Inflammatory macrophage treated with lipopolysaccharide for 1 hour (primary cell): Measurements from ENCODE around the gene ESRP2.

Experiments used
- DNase-seq, 2 donors: peaks; one replicate each; pipeline ENCODE4 v3.0.0-alpha.2; 2020 to 2022

The ESRP2 gene

DNA sequence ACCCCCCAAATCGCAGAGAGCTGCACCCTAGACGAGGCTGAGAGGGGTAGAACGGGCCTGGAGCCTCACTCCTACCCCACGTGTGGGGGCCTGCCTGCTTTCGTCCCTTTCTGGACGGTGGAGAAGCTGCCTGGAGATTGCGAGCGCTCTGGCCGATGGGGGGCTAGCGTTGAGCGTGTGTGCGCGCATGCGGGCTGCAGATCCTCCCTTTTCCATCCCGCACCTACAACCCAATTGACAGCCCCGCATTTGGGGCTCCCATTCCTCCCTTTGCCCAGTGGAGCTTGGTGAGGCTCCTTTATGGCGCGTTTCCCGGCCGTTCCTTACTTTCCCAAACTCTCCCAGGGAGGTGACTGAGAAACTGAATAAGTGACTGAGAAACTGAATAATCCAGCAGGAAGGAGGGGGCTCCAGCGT, 907 bp upstream of the ESRP2 start:
- DNase-seq = no peak

DNA sequence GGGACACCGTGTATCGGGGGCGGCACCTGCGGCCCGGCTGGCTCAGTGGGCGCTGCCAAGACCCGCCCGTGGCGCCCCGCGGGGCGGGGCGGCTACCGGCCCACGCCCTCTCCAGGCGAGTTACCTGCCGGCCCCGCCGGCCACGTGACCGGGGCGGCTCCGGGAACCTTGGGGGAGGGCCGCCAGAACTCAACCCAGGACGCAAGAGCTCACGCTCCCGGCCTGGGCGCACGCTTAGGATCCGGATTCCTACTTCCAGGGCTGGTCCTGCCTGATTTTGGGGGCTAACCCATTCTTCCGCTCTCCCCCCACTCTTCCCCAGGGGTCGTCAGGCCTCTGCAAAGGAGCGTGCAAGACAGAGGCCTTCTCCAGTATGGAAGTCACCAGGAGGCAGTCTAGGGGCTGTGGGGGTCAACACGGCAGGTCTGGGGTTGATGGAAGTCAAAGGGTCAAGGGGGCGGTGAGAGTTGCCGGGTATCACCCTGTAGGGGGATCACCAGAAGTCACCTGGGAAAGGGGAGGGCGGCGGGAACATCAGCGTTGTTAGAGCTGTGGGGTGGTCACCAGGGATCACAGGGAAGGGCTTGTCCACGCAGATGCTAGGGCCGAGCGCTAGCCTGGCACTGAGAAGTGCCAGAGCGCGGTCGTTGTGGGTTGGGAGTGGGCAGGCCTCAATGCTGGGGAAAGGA, 354 bp upstream of the ESRP2 start:
- DNase-seq = no peak

DNA sequence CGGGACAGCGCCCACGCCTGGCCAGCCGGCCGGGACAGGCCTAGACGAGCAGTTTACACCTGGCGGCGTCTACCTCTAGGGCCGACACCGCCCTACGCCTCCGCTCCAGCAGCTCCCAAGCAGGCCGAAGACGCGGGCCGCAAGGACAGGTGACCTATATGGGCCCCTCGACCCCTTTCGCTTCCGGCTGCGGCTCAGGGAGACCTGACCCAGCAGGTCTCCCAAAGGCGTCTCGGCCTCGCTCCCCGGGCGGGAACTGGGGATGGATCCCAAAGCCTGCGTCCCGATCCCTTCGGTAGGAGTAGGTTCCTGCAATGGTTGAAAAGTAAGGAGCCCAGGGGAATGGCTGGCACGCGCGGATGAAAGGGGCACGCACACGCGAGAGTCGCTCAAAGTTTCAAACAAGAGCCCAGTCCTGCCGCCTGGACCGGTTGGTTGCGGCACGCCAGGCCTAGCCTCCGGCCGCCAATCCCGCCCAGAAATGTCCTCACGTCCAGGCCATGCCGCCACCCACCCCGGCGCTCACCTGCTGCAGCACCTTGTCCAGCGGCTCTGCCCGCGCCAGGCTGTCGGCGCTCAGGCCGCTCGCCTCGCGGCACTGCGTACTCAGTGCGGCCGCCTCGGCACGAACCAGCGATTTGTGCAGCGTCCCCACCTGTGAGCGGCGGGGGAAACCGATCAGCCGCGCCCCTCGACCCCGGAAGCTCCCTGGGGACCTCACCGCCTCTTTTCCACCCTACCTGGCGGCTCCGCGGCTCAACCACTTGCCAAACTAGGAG, 630 bp downstream of the ESRP2 start:
- no peak for DNase-seq

DNA sequence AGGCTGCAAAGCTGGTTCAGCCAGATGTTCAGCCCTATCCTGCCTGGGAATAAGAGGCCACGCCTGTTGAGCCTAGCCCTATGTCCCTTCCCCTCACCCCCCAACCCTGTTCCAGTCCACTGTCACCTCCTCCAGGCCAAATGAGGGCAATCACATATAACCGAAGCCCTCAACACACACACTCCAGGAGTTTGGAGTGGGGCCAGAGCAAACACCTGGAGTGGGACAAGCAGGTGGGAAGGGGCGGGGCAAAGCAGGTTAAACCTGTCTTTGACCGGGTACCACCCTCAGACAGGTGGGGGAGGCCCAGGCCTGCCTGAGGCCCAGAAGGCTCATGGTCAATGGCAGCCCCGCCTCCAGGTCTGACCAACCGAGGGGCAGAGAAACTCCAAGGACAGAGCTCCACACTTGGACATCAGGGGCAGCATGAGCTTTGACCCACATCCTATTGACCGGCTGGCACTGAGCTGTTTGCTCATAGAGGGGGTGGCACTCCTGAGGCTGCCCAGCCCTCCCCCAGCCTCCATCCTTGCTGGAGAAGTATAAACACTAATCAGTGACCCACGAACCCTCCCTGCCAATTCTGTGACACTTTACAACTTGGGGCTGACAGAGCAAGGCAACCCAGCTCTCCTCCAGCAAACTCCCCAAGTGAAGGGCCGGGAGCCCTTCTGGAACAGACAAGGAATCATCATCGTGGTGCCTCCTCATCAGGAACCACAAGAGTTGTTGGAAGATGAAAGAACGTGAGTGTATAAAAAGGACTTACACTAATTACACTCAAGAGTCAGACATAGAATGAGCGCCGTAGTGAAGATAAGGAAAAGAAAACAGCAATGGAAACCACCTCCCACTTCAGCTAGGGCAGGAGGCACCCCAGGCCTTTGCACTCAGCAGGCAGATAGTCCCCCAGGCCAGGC, 1.5 kb downstream of the ESRP2 start:
- no peak for DNase-seq

DNA sequence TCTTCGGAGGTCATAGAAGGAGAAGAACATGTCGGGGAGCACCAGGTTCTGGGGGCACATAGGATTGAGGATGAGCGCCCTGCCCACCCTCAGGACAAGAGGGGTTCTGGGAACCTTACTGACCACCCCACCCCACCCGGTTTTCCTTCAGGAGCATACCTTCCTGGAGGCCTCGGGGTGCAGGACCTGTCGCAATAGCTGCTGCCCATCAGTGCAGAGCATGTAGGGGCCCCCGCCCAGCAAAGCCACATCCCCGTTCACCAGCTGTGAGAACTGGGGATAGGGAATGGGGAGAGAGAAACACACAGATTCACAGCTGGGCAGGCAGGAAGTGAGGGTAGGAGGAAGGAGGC, 2.1 kb downstream of the ESRP2 start:
- no peak for DNase-seq

DNA sequence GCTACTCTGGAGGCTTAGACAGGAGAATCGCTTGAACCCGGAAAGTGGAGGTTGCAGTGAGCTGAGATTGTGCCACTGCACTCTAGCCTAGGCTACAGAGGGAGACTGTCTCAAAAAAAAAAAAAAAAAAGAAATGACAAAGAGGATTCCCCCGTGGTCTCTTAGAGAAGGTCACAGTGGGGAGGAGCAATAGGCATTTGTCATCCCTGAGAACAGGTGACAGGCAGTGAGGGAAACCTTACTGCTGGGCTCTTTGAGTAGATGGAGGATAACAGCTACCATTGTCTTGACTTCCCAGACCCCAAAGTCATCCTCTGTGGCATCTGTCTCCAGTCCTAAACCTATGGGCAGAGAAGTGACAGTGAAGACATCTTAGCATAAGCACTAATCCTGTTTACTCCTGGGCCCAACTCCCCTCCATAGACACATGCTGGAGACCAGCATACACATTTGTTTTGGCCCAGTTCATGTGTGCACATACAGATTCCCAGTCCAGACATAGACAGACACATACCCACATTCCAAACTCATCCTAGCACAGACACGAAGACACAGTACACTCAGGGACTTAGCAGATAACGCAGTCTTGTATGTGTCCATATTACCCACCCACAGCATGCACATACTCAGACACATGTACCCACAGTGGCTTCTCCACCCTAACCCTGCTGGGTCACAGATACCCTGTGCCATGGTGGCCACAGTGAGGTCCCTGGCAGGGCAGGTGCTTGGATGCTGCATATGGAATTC, 2.7 kb downstream of the ESRP2 start:
- DNase-seq = no peak

DNA sequence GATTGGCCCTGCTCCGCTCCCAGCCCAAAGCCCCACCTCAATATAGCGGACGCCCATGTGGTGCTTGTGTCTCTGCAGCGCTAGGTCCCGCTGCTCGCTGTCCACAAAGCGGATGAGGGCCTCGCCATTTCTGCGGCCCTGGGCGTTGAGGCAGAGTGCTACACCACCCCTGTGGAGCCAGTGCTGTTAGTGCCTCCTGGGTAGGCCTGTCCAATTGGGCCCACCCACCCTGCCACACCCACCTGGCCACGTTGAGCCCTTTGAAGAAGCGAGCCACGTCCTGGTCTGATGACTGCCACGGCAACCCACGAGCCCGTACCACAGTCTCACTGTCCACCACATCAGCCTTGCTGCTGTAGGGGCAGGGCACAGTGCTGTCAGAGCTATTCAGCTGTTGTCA, 3.6 kb downstream of the ESRP2 start:
- DNase-seq = no peak

DNA sequence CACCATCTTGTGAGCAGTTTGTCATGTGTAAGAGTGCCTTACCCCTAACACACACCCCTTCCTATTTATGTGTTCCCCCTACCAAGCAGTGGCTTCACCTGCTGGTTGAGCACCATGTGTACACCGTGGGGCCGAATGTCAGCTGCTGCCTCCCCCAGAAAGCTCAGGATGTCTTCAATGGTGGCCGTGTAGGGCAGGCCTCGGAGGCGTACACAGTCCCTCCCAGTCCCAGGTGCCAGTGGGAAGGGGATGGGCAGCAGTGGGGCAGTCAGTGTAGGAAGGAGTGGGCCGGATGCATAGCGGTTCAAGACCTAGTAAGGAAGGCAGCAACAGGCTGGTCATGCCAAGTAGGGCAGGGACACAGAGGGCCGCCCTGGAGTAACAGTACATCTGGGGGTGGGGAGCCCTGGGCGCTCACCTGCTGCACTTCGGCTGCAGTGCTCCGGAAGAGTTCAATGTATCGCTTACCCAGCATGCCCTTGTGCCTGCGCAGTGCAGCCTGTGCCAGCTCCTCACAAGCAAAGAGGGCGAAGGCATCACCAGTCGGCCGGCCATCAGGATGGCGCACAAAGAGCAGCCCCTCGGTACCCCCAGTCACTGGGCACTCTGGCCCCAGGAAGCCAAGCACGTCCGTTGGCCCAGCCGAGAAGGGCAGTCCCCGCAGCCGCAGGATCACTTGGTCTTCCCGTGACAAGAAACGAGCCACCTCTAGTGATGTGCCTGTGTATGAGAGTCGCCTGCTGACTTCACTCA, 4.4 kb downstream of the ESRP2 start:
- DNase-seq = no peak

DNA sequence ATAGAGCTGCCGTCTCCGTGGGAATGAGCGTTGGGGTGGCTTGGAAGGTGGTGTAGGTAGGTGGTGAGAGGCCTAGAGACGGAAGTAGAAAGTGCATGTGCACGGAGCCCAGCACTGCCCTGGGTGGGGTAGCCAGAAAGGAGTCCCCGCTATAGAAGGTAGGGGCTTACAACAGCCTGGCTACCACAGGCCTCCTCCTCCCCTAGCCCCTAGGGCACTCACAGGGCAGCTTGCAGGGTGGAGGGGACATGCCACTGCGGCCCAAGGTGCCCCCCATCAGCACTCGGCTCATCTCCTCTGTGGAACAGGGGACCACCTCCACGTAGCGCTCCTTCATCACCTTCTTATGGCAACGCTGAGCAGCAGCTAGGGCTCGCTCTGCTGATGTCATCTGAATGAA, 5.0 kb downstream of the ESRP2 start:
- DNase-seq = no peak

DNA sequence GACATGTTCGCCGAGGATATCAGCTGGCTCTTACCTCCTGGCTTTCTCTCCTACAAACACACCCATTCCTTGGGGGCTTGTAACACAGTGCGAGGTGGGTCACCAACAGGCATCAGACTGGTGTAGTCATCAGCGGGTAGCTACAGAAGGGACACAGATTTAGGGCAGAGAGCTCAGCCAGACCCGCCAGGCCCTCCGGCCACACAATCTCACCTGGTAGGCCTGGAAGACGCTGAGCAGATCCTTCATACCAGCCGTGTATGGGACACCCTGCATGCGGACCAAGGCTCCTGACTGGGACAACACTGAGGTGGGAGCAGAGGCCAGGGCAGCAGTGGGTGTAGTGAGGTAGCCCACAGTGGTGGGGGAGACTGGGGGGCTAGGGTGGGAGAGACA, 5.8 kb downstream of the ESRP2 start:
- DNase-seq = no peak

DNA sequence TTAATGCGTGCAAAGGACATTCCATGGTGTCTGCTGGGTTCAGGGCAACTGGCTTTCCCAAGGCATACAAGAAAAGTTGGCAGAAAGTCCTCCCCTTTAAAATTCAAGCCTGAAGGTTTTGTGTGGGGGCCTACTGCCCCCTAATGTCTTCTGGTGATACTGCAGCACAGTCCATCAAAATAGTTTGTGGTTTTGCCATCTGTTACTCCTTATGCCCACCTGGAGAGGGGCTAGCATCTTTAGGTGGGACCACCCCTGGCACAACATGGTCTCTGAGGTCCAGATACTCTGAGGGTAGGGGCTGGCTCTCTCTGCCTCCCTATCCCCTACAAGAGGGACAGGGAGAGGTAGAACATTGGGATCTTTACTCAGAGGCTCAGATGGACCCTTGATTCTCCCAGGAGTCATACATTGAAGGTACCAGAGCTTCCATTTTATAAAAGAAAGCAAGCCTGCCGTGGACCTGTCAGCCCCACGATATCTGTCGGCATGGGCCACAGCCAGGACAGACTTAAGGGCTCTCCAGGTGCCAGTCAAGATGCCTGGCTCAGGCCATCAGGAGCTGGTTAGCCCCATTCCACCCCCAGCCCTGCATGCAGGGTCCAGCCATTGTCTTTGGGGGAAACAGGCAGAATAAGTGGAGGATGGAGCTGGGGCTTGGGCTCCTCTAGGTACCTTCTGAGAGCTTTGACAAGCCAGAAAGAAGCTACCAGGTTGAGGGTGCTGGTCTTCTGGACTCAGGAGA, 6.3 kb downstream of the ESRP2 start:
- DNase-seq = peak in 1 of 2 donors; percentile 67

DNA sequence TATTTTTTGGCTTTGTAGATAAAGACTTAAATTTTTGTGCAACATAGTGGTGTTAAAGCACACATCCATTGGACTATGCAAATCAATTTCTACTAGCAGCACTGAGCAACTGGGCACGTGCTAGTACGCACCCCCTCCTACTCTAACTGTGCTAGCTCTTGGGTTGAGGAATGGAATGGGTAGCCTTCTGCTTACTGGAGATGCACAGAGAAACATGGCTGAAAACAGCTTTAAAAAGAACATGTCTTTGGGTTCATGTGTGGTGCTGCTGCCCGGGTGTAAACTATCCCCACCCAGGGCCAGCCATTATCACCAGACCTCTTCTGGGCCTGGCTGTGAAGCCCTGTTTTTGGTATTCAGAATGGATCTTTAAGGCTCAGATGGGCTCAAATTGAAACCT, 7.3 kb downstream of the ESRP2 start:
- no peak for DNase-seq

DNA sequence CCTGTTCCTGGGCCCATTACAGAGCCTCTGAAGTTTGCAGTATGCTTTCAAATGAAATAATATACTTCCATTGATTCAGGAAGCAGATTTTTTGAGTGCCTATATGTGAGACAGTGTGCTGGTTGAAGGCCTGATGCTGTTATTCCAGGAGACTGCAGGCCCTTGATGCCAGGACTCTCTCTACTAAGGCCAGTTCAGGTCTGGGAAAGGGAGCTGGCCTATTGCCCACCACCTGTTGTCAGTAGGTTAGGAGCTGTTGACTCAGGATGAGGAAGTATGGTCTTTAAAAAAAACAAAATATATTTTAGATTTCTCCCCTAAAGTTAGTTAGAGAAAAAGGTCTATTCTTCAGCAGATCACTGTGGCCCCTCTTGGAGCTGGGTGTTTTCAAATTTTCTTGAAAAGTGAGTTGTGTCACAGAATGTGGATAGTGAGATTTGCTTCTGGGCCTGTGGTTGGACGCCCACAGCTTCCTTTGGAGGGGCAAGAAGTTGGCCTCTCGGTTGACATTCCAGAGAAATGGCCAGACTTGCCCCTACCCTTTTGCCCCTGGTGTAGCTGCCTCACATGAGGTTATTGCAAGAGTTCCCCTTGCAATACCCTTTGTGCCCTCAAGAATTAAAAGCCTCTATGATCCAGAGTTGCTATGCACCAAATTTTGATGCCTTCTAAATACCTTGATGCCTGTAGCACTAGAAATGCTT, 7.9 kb downstream of the ESRP2 start:
- no peak for DNase-seq

DNA sequence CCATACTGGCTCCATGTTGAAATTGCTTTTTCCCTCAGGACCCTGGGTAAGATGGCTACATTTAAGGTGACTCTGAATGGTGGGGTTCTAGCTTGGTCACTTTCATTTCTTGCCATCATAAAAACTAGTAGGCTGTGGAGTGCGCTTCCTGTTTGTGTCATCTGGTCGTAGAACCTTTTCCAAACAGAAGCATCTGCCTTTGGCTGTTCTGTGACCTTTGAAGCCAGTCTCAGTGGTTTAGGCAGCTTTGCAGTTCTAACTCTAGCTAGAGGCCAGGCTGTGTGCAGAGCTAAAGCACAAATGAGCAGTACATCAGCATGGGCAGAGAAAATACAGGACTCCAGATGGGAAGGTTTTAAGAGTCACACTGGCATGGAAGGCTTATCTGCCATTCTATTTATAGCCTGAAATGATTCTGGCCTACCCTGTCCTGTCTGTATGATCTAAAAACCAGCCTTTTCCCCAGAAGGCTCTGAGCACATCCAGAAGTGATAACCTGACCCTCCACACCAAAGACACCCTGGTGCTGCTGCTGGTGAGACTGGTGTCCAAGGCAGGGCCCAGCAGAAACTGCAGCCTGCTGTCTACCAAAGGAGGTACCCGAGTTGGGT, 8.6 kb downstream of the ESRP2 start:
- DNase-seq = no peak

DNA sequence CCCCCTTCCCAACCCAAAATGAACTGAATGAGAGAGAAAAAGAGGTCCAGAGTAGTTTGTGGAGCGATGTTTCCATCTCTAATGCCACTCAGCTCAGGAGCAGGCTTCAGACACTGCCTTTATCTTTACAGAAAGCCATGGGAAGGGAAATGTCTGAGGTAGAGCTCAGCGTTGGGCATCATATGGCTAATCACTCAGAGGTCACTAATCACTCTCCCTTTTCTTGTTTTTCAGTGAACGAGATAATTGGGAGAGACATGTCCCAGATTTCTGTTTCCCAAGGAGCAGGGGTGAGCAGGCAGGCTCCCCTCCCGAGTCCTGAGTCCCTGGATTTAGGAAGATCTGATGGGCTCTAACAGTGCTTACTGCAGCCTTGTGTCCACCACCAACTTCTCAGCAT, 9.8 kb downstream of the ESRP2 start:
- no peak for DNase-seq

DNA sequence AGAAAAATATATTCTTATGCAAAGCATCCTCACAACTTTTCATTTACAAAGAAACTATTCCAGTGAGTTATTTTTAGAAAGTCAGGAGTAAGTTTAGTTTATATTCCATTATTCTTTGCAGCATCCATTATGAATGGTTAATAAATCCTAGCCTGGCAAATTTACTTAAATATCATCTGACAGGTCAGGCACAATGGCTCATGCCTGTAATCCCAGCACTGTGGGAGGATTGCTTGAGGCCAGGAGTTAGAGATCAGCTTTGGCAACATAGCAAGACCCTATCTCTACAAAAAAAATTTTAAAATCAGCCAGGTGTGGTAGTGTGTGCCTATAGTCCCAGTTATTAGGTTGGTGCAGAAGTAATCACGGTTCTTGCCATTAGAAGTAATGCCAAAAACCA, 12.9 kb downstream of the ESRP2 start:
- DNase-seq = no peak

DNA sequence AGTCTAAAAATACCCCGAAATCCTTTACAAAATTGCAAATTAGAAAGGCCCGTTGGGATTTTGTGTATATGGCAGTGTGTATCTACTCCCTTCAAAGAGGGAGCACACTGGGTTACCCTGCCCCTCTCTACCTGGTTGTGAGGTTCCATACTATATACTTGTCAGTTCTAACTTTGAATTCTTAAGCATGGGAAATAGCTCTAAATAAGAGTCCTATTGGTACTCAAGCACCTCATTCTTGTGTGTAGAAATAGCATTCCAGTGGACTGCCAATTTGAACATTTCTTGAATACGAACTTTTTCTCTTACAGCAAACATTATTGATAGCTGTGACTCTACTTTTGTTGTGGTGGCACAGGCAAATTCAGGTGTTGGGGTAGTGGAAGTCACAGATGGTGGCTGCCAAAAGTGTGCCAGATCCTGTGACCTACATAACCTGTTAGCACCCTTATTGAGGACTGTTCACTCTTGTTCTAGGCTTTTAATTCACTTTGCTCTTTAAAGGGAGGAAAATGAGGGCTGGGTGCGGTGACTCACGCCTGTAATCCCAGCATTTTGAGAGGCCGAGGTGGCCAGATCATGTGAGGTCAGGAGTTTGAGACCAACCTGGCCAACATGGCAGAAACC, 16.1 kb downstream of the ESRP2 start:
- no peak for DNase-seq

DNA sequence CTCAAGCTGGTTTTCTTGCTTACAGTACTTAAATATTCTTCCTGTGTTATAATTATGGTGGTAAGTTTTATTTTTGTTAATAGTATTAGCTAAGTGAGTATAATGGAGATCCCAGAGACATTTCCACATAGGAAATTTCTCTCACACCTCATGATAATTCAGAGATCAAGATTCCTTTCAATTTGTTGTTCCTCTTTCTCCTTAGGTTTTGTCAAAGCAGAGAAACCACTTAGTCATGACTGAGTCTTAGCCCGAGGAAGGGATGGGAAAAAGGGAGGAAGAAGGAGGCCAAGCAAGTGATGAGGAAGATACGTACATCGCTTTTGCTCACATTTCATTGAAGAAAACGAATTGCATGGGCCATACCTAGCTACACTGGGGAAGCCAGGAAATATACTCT, 18.4 kb downstream of the ESRP2 start:
- peak; percentile 20 to 52 for DNase-seq

DNA sequence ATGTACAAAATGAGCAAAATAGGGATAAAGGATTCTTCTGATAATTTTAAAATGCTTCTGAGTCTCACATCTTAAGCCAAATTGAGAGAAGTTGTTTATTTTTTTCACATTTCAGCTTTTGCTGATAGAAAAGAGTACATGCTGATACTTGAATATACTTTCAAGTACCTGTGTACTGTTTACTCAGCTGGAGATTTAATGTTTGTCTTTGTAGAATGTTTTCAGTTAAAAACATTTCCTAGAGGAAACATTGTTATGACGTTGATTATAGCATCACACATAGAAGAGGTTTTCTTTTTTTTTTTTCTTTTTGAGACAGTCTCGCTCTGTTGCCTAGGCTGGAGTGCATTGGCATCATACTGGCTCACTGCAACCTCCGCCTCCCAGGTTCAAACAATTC, 19.7 kb downstream of the ESRP2 start:
- DNase-seq = no peak

DNA sequence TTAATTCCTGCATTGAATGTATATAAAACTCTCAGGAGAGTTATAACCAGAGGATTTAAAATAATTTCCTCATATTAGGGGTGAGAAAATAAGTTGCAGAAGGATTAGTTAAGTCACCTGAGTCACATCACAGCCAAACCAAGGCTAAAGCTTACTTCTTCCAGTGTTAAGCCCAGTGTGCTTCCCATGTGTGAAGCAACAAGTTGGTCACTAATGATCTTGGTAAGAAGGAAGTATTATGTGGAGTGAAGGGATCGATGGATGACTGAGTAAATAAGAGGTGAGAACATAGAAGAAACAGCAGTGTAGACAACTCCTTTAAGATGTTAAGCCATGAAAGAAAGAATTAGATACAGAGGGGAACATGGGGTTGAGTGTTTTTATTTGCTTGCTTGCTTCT, 20.6 kb downstream of the ESRP2 start:
- no peak for DNase-seq
